Kidney epithelial cell (primary cell): ENCODE data around the gene EHBP1L1. TPM values are rescaled to one million over a fixed set of nuclear protein-coding genes. Genes with fewer than 3 reads are reported as not detected.
"Not testable (repeated sequence)": the region's sequence is repeated elsewhere in the genome, so short reads cannot be mapped to it uniquely, and the experiment has no call there.

Experiments used
- DNase-seq: peaks from one replicate; pipeline ENCODE4 v3.0.0-alpha.2; 2010; ENCODE audit warnings: low read depth
- H3K27me3 ChIP-seq: 2 replicates; pipeline ENCODE4 v1.6.0; 2011; ENCODE audit warnings: low read length; ENCODE audit not compliant: control insufficient read depth, insufficient read depth
- H3K36me3 ChIP-seq: 2 replicates; pipeline ENCODE4 v1.5.1; 2011; ENCODE audit warnings: low read length; ENCODE audit not compliant: control insufficient read depth, insufficient read depth
- H3K4me3 ChIP-seq: 2 replicates; pipeline ENCODE4 v1.5.1; 2011; ENCODE audit warnings: low read depth, mild to moderate bottlenecking, control low read depth, low read length
- total RNA-seq: library from RNA; depleted of rRNA; stranded (reverse); fragments of >200 nt; gene quantifications from 2 replicates; pipeline ENCODE4 v1.2.3, GENCODE V29; 2015
- TF ChIP-seq, protein P1 (sequence below): IDR thresholded peaks from 2 replicates; pipeline ENCODE4 v1.5.1; 2011; ENCODE audit warnings: mild to moderate bottlenecking, moderate library complexity, low read length, control low read depth, inconsistent platforms; ENCODE audit not compliant: insufficient read depth, poor library complexity, severe bottlenecking

Gene EHBP1L1
- total RNA-seq, 1 donor from 2014 or later = 19.5 TPM

DNA sequence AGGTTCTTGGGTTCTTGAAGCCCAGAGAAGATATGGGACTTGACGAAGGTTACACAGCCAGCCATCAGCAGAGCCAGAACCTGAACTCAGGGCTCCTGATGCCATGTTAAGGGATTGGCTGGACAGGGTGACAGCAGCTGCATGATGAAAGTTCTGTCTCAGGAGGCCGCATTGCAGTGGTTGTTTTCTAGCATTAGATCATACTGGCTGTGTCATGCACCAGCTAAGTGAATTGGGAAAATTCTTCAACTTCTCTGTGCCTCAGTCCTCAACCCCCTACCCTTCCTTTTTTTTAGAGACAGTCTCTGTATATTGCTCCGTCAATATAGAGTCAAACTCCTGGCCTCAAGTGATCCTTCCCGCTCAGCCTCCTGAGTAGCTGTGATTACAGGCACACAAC is 12.3 kb upstream of the EHBP1L1 start:
- TF ChIP-seq, protein P1, sequence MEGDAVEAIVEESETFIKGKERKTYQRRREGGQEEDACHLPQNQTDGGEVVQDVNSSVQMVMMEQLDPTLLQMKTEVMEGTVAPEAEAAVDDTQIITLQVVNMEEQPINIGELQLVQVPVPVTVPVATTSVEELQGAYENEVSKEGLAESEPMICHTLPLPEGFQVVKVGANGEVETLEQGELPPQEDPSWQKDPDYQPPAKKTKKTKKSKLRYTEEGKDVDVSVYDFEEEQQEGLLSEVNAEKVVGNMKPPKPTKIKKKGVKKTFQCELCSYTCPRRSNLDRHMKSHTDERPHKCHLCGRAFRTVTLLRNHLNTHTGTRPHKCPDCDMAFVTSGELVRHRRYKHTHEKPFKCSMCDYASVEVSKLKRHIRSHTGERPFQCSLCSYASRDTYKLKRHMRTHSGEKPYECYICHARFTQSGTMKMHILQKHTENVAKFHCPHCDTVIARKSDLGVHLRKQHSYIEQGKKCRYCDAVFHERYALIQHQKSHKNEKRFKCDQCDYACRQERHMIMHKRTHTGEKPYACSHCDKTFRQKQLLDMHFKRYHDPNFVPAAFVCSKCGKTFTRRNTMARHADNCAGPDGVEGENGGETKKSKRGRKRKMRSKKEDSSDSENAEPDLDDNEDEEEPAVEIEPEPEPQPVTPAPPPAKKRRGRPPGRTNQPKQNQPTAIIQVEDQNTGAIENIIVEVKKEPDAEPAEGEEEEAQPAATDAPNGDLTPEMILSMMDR = no peak
- DNase-seq = no peak
- Histone ChIP-seq H3K36me3 (no peaks in the 10 kb centered on the region), H3K4me3 (no peak overlapping the region), H3K27me3 (no peaks in the 10 kb centered on the region)

DNA sequence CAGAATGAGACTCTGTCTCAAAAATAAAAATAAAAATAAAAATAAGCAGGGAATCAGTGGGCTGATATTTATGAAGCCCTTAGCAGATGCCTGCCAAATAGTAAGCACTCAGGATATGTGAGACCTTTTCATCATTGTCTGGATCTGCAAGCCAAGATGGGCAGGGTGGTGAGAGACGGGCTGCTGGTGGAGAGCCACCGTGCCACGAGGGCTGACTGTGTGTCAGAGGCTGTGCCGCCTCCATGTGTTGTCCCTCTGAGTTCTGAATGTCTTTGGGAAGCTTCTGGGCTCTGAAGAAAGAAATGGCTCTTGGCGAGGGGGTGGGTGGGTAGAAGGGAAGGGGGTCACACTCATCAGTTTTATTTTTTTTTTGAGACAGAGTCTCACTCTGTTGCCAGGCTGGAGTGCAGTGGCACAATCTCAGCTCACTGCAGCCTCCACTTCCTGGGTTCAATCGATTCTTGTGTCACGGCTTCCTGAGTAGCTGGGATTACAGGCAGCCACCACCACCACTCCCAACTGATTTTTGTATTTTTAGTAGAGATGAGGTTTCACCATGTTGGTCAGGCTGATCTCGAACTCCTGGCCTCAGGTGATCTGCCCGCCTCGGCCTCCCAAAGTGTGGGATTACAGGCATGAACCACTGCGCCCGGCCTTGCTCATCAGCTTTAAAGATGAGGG is 10.8 kb upstream of the EHBP1L1 start:
- H3K27me3 ChIP-seq, H3K4me3 ChIP-seq, DNase-seq, H3K36me3 ChIP-seq: not testable (repeated sequence)

DNA sequence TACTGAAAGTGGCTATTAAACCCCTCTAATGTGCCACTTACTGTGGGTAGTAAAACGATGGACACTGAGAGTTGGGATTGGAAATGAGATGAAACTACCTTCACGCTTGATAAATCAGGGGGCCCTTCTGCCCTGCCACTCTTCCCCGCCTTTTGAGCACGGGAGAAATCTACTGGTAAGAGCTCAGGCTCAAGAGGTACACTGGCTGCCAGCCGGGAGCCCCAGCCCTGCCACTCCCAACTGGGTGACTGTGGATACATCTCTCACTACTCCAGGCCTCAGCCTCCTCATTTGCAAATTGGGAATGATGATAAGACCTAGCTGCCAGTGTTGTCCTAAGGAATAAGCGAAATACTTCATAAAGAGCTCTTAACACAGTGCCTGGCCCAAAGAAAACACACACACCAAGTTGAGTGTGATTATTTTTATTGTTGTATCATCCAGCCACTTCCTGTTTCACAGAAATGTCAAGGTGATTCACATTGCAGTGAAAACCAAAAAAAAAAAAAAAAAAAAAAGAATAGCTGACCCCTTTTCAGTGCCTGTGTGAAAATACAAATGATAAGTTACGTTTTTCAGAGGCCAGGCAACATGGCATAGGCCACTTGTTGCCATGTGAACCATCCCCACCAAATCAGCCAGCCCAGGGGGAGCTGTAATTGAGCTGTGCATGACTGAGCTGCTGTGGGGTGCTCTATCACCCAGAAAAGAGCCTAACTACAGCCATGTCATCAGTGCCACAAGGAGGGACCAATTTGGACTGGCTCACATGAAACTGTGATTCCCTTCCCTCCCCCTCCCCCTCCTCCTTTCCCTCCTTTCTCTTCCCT is 10.0 kb upstream of the EHBP1L1 start:
- Histone ChIP-seq H3K36me3 (no peaks in the 10 kb centered on the region), H3K4me3 (no peak overlapping the region), H3K27me3 (no peaks in the 10 kb centered on the region)
- TF ChIP-seq, protein P1 = no peak
- no peak for DNase-seq

DNA sequence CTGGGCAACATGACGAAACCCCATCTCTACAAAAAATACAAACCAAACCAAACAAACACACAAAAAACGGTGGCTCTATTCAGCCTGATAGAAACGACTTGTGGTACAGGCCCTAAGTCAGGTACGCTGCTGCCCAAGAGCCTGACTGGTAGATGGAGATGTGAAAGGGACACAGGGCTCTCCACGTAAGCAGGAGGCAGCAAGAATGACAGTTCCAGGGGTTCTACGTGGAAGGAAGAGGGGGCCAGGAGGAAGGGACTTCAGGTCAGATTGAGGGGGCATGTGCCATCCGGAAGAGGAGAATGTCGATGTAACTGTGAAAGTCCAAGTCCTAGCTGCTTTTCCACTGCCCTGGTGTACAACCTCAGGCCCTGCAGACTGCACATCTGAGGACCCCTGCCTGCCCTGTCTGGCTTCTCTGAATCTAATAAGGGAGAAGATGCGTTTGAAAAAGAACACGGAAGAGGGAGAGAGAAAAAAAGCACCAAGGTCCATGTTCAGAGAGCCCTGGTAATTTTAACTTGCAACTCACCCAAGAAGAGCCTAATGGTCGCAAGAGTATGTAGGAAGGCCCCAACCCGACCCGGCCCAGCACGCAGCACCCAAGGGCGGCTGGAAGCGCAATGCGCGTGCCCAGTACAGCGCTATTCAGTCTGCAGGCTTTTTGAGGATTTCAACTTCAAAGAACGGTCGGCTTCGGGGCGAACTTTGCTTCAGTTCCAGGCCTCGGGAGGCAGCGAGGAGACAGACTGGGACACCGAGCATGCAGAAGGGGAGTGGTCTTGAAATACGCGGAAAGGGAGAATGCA is 6.5 kb upstream of the EHBP1L1 start:
- no peak for DNase-seq
- Histone ChIP-seq H3K27me3 (no peaks in the 10 kb centered on the region), H3K4me3 (peak overlapping the region; percentile 72), H3K36me3 (peaks cover 1% of the 10 kb centered on the region)
- TF ChIP-seq, protein P1 = no peak

DNA sequence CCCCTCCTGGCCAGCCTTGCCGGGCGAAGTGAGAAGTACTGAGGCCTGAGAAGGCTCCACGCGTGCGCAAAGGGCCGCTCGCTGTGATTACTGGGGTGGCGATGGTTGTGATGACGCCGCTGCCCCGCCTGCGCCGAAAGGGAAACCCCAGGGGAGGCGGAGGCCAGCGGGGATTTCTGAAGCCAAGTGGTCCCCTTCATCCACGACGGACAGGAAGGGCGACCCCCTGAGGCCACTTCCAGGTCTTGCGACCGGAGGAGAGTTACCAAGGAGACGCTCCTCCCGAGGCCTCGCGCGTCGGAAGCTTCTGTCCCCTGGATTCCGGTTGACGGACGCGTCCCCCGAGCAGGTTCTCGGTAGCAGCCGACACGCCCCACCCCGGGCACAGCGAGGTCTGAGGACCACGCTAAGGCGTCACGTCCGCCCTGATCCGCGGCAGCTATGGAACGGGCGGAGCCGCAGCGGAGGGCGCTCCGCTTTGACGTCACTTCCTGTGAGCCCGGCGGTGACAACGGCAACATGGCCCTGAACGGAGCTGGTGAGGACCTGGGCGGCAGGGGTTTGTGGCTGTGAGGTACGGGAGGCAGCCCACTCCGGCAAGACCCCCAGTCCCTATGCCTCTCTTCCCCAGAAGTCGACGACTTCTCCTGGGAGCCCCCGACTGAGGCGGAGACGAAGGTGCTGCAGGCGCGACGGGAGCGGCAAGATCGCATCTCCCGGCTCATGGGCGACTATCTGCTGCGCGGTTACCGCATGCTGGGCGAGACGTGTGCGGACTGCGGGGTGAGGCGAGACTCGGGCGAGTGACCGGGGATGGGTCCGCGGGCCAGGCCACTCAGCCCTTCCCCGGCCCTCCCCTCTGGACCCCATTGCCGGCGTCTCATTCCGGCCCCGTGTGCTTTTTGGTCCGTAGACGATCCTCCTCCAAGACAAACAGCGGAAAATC is 5.6 kb upstream of the EHBP1L1 start, which contains the start of gene ZNRD2:
ZNRD2 (plus strand) TSS at position 505 of the 946 bp plus-strand sequence; CDS start at position 520, 15 bp downstream.
- Histone ChIP-seq H3K27me3 (no peaks in the 10 kb centered on the region), H3K4me3 (peak within 1 kb of the TSS; percentile 72), H3K36me3 (peaks cover 1% of the 10 kb centered on the region)
- TF ChIP-seq, protein P1 = peak; percentile 61
- DNase-seq = peak; percentile 94
